Activated B cell treated with CpG ODN at 0.5 μM for 24 hours (primary cell): ENCODE data around the gene PIGS. TPM values are rescaled to one million over a fixed set of nuclear protein-coding genes. Genes with fewer than 3 reads are reported as not detected.
"Not testable (repeated sequence)": the region's sequence is repeated elsewhere in the genome, so short reads cannot be mapped to it uniquely, and the experiment has no call there.

Source experiments
- ATAC-seq: fragments of 200-7000 bp; cut with Tn5 transposase; one replicate; pipeline ENCODE4 v1.10.0; 2021; ENCODE audit warnings: low read depth, mild to moderate bottlenecking, moderate library complexity
- CTCF ChIA-PET: fragments of 350-600 bp; sonication (Branson Sonifier 250); formaldehyde crosslinking; loops from one replicate; lab custom pipeline; 2021; ENCODE audit warnings: antibody characterized with exemption; lab: Charles Lee
- POLR2A ChIA-PET: fragments of 350-600 bp; sonication (Branson Sonifier 250); formaldehyde crosslinking; loops from one replicate; lab custom pipeline; 2021; ENCODE audit warnings: antibody characterized with exemption; lab: Charles Lee
- DNase-seq: peaks from one replicate; pipeline ENCODE4 v3.0.0; 2022
- H3K27ac Mint-ChIP-seq: one replicate; pipeline ENCODE4 v1.8.0; 2020; ENCODE audit warnings: mixed read lengths
- H3K27me3 Mint-ChIP-seq: one replicate; pipeline ENCODE4 v1.8.0; 2021; ENCODE audit warnings: mixed read lengths
- H3K36me3 Mint-ChIP-seq: one replicate; pipeline ENCODE4 v1.8.0; 2021; ENCODE audit warnings: low read depth, mixed read lengths
- H3K4me1 Mint-ChIP-seq: one replicate; pipeline ENCODE4 v1.8.0; 2021; ENCODE audit warnings: mixed read lengths
- H3K4me3 Mint-ChIP-seq: one replicate; pipeline ENCODE4 v1.8.0; 2020; ENCODE audit warnings: mild to moderate bottlenecking, mixed read lengths
- H3K9me3 Mint-ChIP-seq: one replicate; pipeline ENCODE4 v1.8.0; 2020; ENCODE audit warnings: mixed read lengths
- intact Hi-C: fragments of 100-400 bp; cut with micrococcal nuclease; formaldehyde crosslinking; loops from one replicate; pipeline ENCODE4 v1.15.1; 2024
- total RNA-seq: library from RNA; stranded (reverse); gene quantifications from 2 replicates; pipeline ENCODE4 v1.2.3, GENCODE V29; 2022
- TF ChIP-seq, protein P1 (sequence below): fragments of 200-600 bp; IDR thresholded peaks from one replicate; pipeline ENCODE4 v1.8.0; 2022; ENCODE audit warnings: antibody characterized with exemption, mild to moderate bottlenecking

The PIGS gene
- total RNA-seq, 1 donor from 2014 or later, result 92.2 TPM

DNA sequence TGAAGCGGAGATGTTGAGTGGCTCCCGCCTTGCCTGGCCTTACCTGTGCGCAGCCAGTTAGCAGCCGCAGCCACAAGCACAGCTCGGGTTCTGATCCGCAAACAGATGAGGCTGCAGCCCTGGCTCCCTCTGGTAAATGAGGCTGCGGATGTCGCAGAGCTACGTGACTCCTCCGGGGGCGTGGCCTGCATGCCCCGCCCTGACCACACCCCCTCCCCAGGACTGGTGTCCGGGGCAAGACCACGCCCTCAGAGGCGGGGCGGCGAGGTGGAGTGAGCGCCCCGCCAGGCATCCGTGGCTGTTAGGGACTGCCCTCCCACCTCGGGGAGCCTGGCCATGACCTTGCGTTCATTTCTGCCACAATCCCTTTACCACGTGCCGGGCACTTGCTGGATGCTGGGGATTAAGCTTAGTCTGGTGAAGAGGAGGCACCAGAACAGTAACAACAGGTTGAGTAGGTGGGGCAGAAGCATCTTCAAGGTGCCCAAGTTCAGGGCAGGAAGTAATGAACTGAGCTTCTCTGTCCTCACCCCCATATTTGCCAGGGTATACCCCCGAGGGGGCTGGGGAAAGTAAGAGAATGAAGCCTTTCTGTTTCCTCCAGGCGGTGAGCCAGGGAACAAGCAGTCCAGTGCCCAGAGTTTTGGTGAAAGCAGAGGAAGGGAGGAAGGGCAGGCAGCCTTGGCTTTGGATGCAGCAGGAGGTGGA, 5.6 kb upstream of the PIGS start, which contains the start of gene ALDOC:
ALDOC (minus strand) TSS at position 138 of the 708 bp plus-strand sequence. CDS start 1,363 bp downstream, outside the sequence.
- no peaks in the 10 kb centered on the region for H3K9me3 Mint-ChIP-seq
- ChIA-PET CTCF (interaction anchor here (0.7 to 1.0 kb wide), 2 partner anchors 29 to 36 kb away, joined by 3 to 4 read pairs; no protein-coding TSS in a partner anchor), POLR2A (interaction anchor here (0.6 to 3.1 kb wide), 17 partner anchors 8 to 294 kb away, joined by 3 to 58 read pairs (median 4); partner anchors contain the start of genes BLTP2, IFT20, SDF2 and SPAG5)
- TF ChIP-seq, protein P1, sequence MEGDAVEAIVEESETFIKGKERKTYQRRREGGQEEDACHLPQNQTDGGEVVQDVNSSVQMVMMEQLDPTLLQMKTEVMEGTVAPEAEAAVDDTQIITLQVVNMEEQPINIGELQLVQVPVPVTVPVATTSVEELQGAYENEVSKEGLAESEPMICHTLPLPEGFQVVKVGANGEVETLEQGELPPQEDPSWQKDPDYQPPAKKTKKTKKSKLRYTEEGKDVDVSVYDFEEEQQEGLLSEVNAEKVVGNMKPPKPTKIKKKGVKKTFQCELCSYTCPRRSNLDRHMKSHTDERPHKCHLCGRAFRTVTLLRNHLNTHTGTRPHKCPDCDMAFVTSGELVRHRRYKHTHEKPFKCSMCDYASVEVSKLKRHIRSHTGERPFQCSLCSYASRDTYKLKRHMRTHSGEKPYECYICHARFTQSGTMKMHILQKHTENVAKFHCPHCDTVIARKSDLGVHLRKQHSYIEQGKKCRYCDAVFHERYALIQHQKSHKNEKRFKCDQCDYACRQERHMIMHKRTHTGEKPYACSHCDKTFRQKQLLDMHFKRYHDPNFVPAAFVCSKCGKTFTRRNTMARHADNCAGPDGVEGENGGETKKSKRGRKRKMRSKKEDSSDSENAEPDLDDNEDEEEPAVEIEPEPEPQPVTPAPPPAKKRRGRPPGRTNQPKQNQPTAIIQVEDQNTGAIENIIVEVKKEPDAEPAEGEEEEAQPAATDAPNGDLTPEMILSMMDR, result no peak
- H3K36me3 Mint-ChIP-seq, result peaks cover 4% of the 10 kb centered on the region
- H3K4me3 Mint-ChIP-seq, result peak within 1 kb of the TSS; percentile 79
- ATAC-seq, result peak; percentile 99
- DNase-seq, result peak; percentile 98
- intact Hi-C loops, result loop anchor here (1.0 to 2.0 kb wide), 4 partner anchors 10 to 68 kb away; partner anchors contain the start of genes BLTP2 and SPAG5
- H3K4me1 Mint-ChIP-seq, result peaks cover 26% of the 10 kb centered on the region
- no peaks in the 10 kb centered on the region for H3K27me3 Mint-ChIP-seq
- peak within 1 kb of the TSS; percentile 92 for H3K27ac Mint-ChIP-seq

DNA sequence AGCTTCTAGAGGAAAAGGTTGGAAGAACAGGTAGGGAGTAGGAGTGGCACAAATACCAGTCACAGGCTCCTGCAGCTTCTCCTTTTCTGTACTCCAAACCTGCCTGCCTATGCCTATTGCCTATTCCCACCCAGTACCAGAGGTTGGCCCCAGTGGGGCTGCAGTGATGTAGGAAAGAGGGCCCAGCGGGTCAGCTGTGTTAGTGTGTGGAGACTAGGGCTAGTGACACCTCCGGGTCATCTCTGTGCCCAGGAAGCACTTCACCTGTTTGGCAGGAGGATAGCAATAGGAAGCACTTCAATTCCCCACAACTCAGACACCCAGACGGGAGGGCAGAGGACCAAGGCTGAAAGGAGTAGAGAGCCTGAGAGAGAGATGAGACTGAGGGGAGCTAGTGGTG, 4.7 kb upstream of the PIGS start:
- peak overlapping the region; percentile 79 for H3K4me3 Mint-ChIP-seq
- not testable (repeated sequence) for H3K27ac Mint-ChIP-seq, H3K9me3 Mint-ChIP-seq, ATAC-seq, DNase-seq, H3K27me3 Mint-ChIP-seq, H3K36me3 Mint-ChIP-seq
- intact Hi-C loops, result loop anchor here (1.0 to 2.0 kb wide), 2 partner anchors 9 to 69 kb away; partner anchors contain the start of gene BLTP2
- H3K4me1 Mint-ChIP-seq, result peaks cover 30% of the 10 kb centered on the region
- CTCF ChIA-PET, result interaction anchor here (1.0 kb wide), 1 partner anchor 36 kb away, joined by 3 read pairs; no protein-coding TSS in a partner anchor
- POLR2A ChIA-PET, result interaction anchor here (0.6 to 3.1 kb wide), 11 partner anchors 9 to 257 kb away, joined by 3 to 58 read pairs (median 4); partner anchors contain the start of genes BLTP2, SDF2, SPAG5 and SUPT6H

DNA sequence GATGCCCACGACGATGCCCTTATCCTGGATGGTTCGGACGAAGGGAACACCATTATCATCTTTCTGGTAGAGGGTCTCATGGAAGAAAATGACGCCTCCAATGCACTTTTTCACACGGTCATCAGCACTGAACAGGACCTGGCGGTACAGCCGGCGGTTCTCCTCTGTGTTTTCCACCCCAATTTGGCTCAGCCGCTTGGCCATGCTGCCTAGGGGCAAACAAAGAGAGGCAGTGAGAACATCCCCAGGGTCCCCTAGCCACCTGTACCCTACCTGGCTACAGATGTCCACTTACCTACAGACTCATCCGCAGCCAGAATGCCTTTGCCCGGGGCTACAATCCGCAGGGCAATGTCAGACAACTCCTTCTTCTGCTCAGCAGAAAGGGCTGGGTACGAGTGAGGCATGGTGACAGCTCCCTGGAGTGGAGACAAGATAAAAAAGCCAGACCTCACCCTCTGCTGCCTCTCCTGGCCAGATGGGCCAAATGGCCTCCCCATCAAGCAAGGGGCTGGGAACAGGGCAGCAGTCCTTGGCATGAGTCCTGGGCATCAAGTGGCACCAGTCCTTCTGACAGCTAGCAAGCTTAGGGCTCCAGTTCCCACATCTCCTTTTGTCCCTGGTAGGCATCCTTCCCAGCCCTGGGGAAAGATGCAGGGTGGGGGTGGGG, 3.9 kb upstream of the PIGS start:
- Mint-ChIP-seq H3K36me3 (peaks cover 10% of the 10 kb centered on the region), H3K27me3 (no peaks in the 10 kb centered on the region), H3K4me3 (no peak overlapping the region), H3K9me3 (no peaks in the 10 kb centered on the region), H3K4me1 (peaks cover 37% of the 10 kb centered on the region), H3K27ac (no peak overlapping the region)
- ChIA-PET POLR2A (interaction anchor here (0.6 to 3.0 kb wide), 3 partner anchors 20 to 26 kb away, joined by 4 to 39 read pairs (median 4); partner anchors contain the start of gene SPAG5), CTCF (no interaction called here)
- TF ChIP-seq, protein P1, result no peak
- ATAC-seq (no peak), DNase-seq (no peak)
- intact Hi-C loops, result no loop called here

DNA sequence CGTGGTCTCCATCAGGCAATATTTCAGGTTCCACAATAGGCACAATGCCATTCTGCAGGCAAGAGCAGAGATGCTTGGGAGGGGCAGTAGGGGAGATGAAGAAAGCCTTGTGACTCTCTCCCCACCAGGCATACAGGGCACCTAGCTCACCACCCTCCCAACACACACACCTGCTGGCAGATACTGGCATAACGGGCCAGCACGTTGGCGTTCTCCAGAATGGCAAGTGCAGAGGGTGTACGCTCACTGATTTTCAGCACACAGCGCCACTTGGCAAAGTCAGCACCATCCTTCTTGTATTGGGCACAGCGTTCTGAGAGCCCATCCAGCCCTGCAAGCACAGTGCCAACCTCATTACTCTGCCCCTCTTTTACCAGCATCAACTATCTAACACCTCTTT, 3.2 kb upstream of the PIGS start:
- no peaks in the 10 kb centered on the region for H3K9me3 Mint-ChIP-seq
- H3K27me3 Mint-ChIP-seq, result no peaks in the 10 kb centered on the region
- H3K4me1 Mint-ChIP-seq, result peaks cover 44% of the 10 kb centered on the region
- no peak overlapping the region for H3K4me3 Mint-ChIP-seq
- CTCF ChIA-PET, result no interaction called here
- H3K36me3 Mint-ChIP-seq, result peaks cover 15% of the 10 kb centered on the region
- no peak for ATAC-seq
- TF ChIP-seq, protein P1, result no peak
- intact Hi-C loops, result loop anchor here (5.0 kb wide), 1 partner anchor 38 kb away; the partner anchor contains the start of gene RSKR
- no peak for DNase-seq
- POLR2A ChIA-PET, result no interaction called here
- H3K27ac Mint-ChIP-seq, result peak overlapping the region; percentile 31

DNA sequence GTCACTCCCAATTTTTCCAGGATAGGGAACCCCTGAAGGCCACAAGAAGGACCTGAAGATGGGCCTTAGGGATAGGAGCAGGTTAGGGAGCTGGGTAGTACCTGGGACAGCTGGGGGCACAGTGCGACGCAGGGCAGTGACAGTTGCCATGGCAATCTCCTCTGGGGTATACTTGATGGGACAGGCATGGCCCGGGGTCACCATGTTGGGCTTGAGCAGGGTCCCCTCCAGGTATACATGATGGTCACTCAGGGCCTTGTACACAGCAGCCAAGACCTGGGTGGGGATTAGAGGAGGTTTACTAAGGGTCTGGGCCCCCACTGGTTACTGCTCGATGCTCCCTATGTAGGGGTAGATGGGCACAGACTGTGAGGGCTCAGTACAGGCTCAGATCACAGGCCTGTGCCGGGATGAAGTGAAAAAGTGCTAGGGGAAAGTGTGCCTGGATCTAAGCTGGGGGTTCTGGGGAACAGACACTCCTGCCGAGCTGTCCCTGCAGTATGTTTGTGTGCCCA, 2.7 kb upstream of the PIGS start:
- Mint-ChIP-seq H3K4me3 (no peak overlapping the region), H3K36me3 (peaks cover 16% of the 10 kb centered on the region), H3K27me3 (no peaks in the 10 kb centered on the region), H3K27ac (no peak overlapping the region), H3K9me3 (no peaks in the 10 kb centered on the region), H3K4me1 (peaks cover 49% of the 10 kb centered on the region)
- DNase-seq (no peak), ATAC-seq (no peak)
- intact Hi-C loops, result loop anchor here (5.0 kb wide), 1 partner anchor 38 kb away; the partner anchor contains the start of gene RSKR
- TF ChIP-seq, protein P1, result no peak
- ChIA-PET POLR2A (no interaction called here), CTCF (no interaction called here)
